CD14-positive monocyte (primary cell): Measurements from ENCODE around the gene GPC6. TPM values are rescaled to one million over a fixed set of nuclear protein-coding genes. Genes with fewer than 3 reads are reported as not detected.

Source experiments
- DNase-seq, 3 donors: peaks; one replicate each; pipeline ENCODE4 v3.0.0-alpha.2; 2011 to 2022
- H2AFZ ChIP-seq: 2 replicates; pipeline ENCODE4 v1.6.0; 2012; ENCODE audit warnings: mild to moderate bottlenecking, low read depth, low read length, inconsistent platforms; ENCODE audit not compliant: insufficient read depth, poor library complexity, severe bottlenecking
- H3K27ac ChIP-seq, 2 donors: 1 replicate in 1 of 2; 2 replicates in 1 of 2; pipeline ENCODE4 v1.5.1; 2012 to 2013; ENCODE audit warnings: low read length in 2 of 2, control low read depth in 1 of 2, inconsistent platforms in 1 of 2, low read depth in 1 of 2, mild to moderate bottlenecking in 1 of 2
- H3K27me3 ChIP-seq, 2 donors: one replicate each; pipeline versions ENCODE4 v1.6.0 to v1.6.1; 2011 to 2013; ENCODE audit warnings: low read length in 2 of 2; ENCODE audit not compliant: control insufficient read depth in 2 of 2, insufficient read depth in 2 of 2
- H3K36me3 ChIP-seq, 2 donors: replicated peaks in 1 of 2; 1 replicate in 1 of 2; 2 replicates in 1 of 2; pipeline versions ENCODE4 v1.5.1 to v1.6.1; 2012 to 2013; ENCODE audit warnings: low read length in 2 of 2, control low read depth in 1 of 2, inconsistent platforms in 1 of 2, mild to moderate bottlenecking in 1 of 2; ENCODE audit not compliant: insufficient read depth in 2 of 2, control insufficient read depth in 1 of 2
- H3K4me1 ChIP-seq, 2 donors: 1 replicate in 1 of 2; 2 replicates in 1 of 2; pipeline versions ENCODE4 v1.5.1 to v1.6.1; 2012 to 2013; ENCODE audit warnings: low read length in 2 of 2, control low read depth in 1 of 2, inconsistent platforms in 1 of 2, mild to moderate bottlenecking in 1 of 2, moderate library complexity in 1 of 2; ENCODE audit not compliant: insufficient read depth in 2 of 2, control insufficient read depth in 1 of 2
- H3K4me2 ChIP-seq: replicated peaks from 2 replicates; pipeline ENCODE3; 2012; ENCODE audit warnings: low read length, moderate library complexity, mild to moderate bottlenecking; ENCODE audit not compliant: poor library complexity, severe bottlenecking; ENCODE audit errors: extremely low read depth
- H3K4me3 ChIP-seq, 3 experiments: fragments of 200-600 bp in 1 of 3; sonication (generic) in 1 of 3; replicated peaks in 1 of 3; 1 replicate in 2 of 3; 2 replicates in 1 of 3; pipeline ENCODE4 v1.5.1; 2011 to 2013; ENCODE audit warnings: low read length in 3 of 3, mild to moderate bottlenecking in 3 of 3, control low read depth in 2 of 3, low read depth in 2 of 3, inconsistent platforms in 1 of 3, moderate library complexity in 1 of 3
- H3K79me2 ChIP-seq: 2 replicates; pipeline ENCODE4 v1.6.0; 2012; ENCODE audit warnings: mild to moderate bottlenecking, control low read depth, inconsistent platforms, low read length, moderate library complexity; ENCODE audit not compliant: insufficient read depth
- H3K9ac ChIP-seq: 2 replicates; pipeline ENCODE4 v1.6.0; 2017; ENCODE audit warnings: low read length, mild to moderate bottlenecking; ENCODE audit not compliant: insufficient read depth, poor library complexity, severe bottlenecking
- H3K9me3 ChIP-seq, 2 donors: replicated peaks in 1 of 2; 1 replicate in 1 of 2; 2 replicates in 1 of 2; pipeline versions ENCODE4 v1.5.1 to v1.6.1; 2012 to 2013; ENCODE audit warnings: low read length in 2 of 2, control low read depth in 1 of 2; ENCODE audit not compliant: control insufficient read depth in 1 of 2, insufficient read depth in 1 of 2
- H4K20me1 ChIP-seq: 2 replicates; pipeline ENCODE4 v1.6.0; 2012; ENCODE audit warnings: mild to moderate bottlenecking, low read length, control low read depth, moderate library complexity; ENCODE audit not compliant: insufficient read depth
- H3K27ac Mint-ChIP-seq, 7 donors: one replicate each; pipeline ENCODE4 v1.8.0; 2020; ENCODE audit warnings: mild to moderate bottlenecking in 7 of 7, mixed read lengths in 7 of 7, moderate library complexity in 6 of 7, inconsistent platforms in 2 of 7
- H3K27me3 Mint-ChIP-seq, 3 donors: one replicate each; pipeline ENCODE4 v1.8.0; 2021 to 2022; ENCODE audit warnings: low read depth in 3 of 3, mild to moderate bottlenecking in 3 of 3, mixed read lengths in 3 of 3, moderate library complexity in 3 of 3, inconsistent platforms in 1 of 3
- H3K36me3 Mint-ChIP-seq, 2 donors: one replicate each; pipeline ENCODE4 v1.8.0; 2020; ENCODE audit warnings: mixed read lengths in 2 of 2, inconsistent platforms in 1 of 2, mild to moderate bottlenecking in 1 of 2
- H3K4me1 Mint-ChIP-seq: one replicate; pipeline ENCODE4 v1.8.0; 2020; ENCODE audit warnings: mild to moderate bottlenecking, mixed read lengths
- H3K4me3 Mint-ChIP-seq, 2 donors: one replicate each; pipeline ENCODE4 v1.8.0; 2020; ENCODE audit warnings: mild to moderate bottlenecking in 2 of 2, mixed read lengths in 2 of 2, moderate library complexity in 1 of 2
- H3K9me3 Mint-ChIP-seq, 7 donors: one replicate each; pipeline ENCODE4 v1.8.0; 2020 to 2022; ENCODE audit warnings: mixed read lengths in 7 of 7, mild to moderate bottlenecking in 6 of 7, moderate library complexity in 6 of 7, inconsistent platforms in 2 of 7
- CTCF ChIP-seq: fragments of 200-600 bp; IDR thresholded peaks from one replicate; pipeline ENCODE4 v1.8.0; 2022; ENCODE audit warnings: antibody characterized with exemption, mild to moderate bottlenecking
- WGBS: methylation state at CpG from one replicate; pipeline ENCODE4 v1.1.5; 2013; ENCODE audit warnings: missing lambda C conversion rate; ENCODE audit not compliant: insufficient coverage; 5-methylcytosine and 5-hydroxymethylcytosine counted together
- intact Hi-C, 2 donors: fragments of 100-400 bp; cut with micrococcal nuclease; formaldehyde crosslinking; loops; one replicate each; pipeline versions ENCODE4 v1.15.0 to v1.15.1; 2023
- polyA plus RNA-seq, 3 donors: library from polyadenylated mRNA; depleted of rRNA in 1 of 3; unstranded in 2 of 3; stranded (reverse) in 1 of 3; fragments of 300-500 nt in 2 of 3; fragments of >200 nt in 1 of 3; fragmentation: Illumina TruSeq in 2 of 3; gene quantifications; 1 replicate in 2 of 3; 2 replicates in 1 of 3; pipeline ENCODE4 v1.2.3, GENCODE V29; 2012 to 2021

The GPC6 gene
- polyA plus RNA-seq, 3 donors: not detected

- H3K4me2 ChIP-seq: no peak overlapping the region
- no peak for DNase-seq
- TF ChIP-seq CTCF: no peak
- H3K27me3 Mint-ChIP-seq: peaks cover 0 to 1% (median 0%) of the 10 kb centered on the region in 3 donors
- H3K9me3 Mint-ChIP-seq: peaks cover 0 to 7% (median 0%) of the 10 kb centered on the region in 7 donors
- H3K36me3 ChIP-seq: no peaks in the 10 kb centered on the region
- no peaks in the 10 kb centered on the region for H3K79me2 ChIP-seq
- H3K27ac Mint-ChIP-seq: no peak overlapping the region
- H3K4me3 ChIP-seq: no peak overlapping the region
- H3K4me1 Mint-ChIP-seq: no peaks in the 10 kb centered on the region
- no peak overlapping the region for H3K27ac ChIP-seq
- H3K27me3 ChIP-seq: no peaks in the 10 kb centered on the region
- 100% methylated on average over 1 of the region's 2 CpGs for WGBS
- no peak overlapping the region for H3K9ac ChIP-seq
- no peak overlapping the region for H2AFZ ChIP-seq
- no peaks in the 10 kb centered on the region for H4K20me1 ChIP-seq
- H3K9me3 ChIP-seq: no peaks in the 10 kb centered on the region
- intact Hi-C loops: no loop called here
- no peaks in the 10 kb centered on the region for H3K4me1 ChIP-seq
- H3K36me3 Mint-ChIP-seq: no peaks in the 10 kb centered on the region
- H3K4me3 Mint-ChIP-seq: no peak overlapping the region
These were observed 303.4 kb downstream of the GPC6 start for GRCh38 chr13:93529961-93530360.

GRCh38 chr13:93534181-93534700 lies 307.6 kb downstream of the GPC6 start:
- TF ChIP-seq CTCF: no peak
- Mint-ChIP-seq H3K36me3 (no peaks in the 10 kb centered on the region), H3K4me1 (no peaks in the 10 kb centered on the region), H3K27ac (no peak overlapping the region), H3K4me3 (no peak overlapping the region), H3K9me3 (peaks cover 0 to 7% (median 2%) of the 10 kb centered on the region in 7 donors), H3K27me3 (peaks cover 0 to 1% (median 0%) of the 10 kb centered on the region in 3 donors)
- no peaks in the 10 kb centered on the region for H3K9me3 ChIP-seq
- H3K27ac ChIP-seq: no peak overlapping the region
- H3K4me2 ChIP-seq: no peak overlapping the region
- H3K4me1 ChIP-seq: no peaks in the 10 kb centered on the region
- intact Hi-C loops: no loop called here
- WGBS: 96% methylated on average over 3 of the region's 6 CpGs
- H3K36me3 ChIP-seq: no peaks in the 10 kb centered on the region
- DNase-seq: no peak
- H3K27me3 ChIP-seq: no peaks in the 10 kb centered on the region
- H3K79me2 ChIP-seq: no peaks in the 10 kb centered on the region
- no peak overlapping the region for H3K9ac ChIP-seq
- H4K20me1 ChIP-seq: no peaks in the 10 kb centered on the region
- H3K4me3 ChIP-seq: no peak overlapping the region
- H2AFZ ChIP-seq: no peak overlapping the region
